Skeletal muscle cell (primary cell): Measurements from ENCODE around the gene MRAS.
"Not testable (repeated sequence)": the region's sequence is repeated elsewhere in the genome, so short reads cannot be mapped to it uniquely, and the experiment has no call there.

Experiments
- DNase-seq: peaks from one replicate; pipeline ENCODE4 v3.0.0-alpha.2; 2010; ENCODE audit warnings: low read depth
- H3K4me3 ChIP-seq: 2 replicates; pipeline ENCODE4 v1.5.1; 2011; ENCODE audit warnings: low read depth, mild to moderate bottlenecking, control low read depth, low read length, moderate library complexity

MRAS gene

GRCh38 chr3:138405486-138405885 lies 57.1 kb downstream of the MRAS start:
- no peak overlapping the region for H3K4me3 ChIP-seq
- no peak for DNase-seq

GRCh38 chr3:138406606-138407005 lies 58.2 kb downstream of the MRAS start:
- no peak for DNase-seq
- no peak overlapping the region for H3K4me3 ChIP-seq

- no peak for DNase-seq
- no peak overlapping the region for H3K4me3 ChIP-seq
Measured at GRCh38 chr3:138407236-138407907, 59.0 kb downstream of the MRAS start.

GRCh38 chr3:138408751-138409570 lies 60.6 kb downstream of the MRAS start:
- DNase-seq = no peak
- H3K4me3 ChIP-seq = no peak overlapping the region

GRCh38 chr3:138412821-138413551 lies 64.6 kb downstream of the MRAS start:
- no peak overlapping the region for H3K4me3 ChIP-seq
- DNase-seq = no peak

- H3K4me3 ChIP-seq, DNase-seq: not testable (repeated sequence)
Measured at GRCh38 chr3:138416236-138416635, 67.9 kb downstream of the MRAS start.

GRCh38 chr3:138417559-138417982 lies 69.2 kb downstream of the MRAS start:
- H3K4me3 ChIP-seq = no peak overlapping the region
- peak; percentile 47 for DNase-seq

- no peak overlapping the region for H3K4me3 ChIP-seq
- peak; percentile 41 for DNase-seq
Measured at GRCh38 chr3:138418601-138419206, 70.3 kb downstream of the MRAS start.

- no peak overlapping the region for H3K4me3 ChIP-seq
- no peak for DNase-seq
Measured at GRCh38 chr3:138423316-138423715, 74.9 kb downstream of the MRAS start.

- no peak overlapping the region for H3K4me3 ChIP-seq
- DNase-seq = no peak
Measured at GRCh38 chr3:138424323-138424722, 75.9 kb downstream of the MRAS start.

GRCh38 chr3:138426211-138426610 lies 77.8 kb downstream of the MRAS start:
- DNase-seq = no peak
- no peak overlapping the region for H3K4me3 ChIP-seq

- not testable (repeated sequence) for H3K4me3 ChIP-seq, DNase-seq
Measured at GRCh38 chr3:138426754-138427153, 78.4 kb downstream of the MRAS start.

- no peak for DNase-seq
- H3K4me3 ChIP-seq = no peak overlapping the region
Measured at GRCh38 chr3:138429665-138430064, 81.3 kb downstream of the MRAS start.

GRCh38 chr3:138432576-138433240 lies 84.3 kb downstream of the MRAS start:
- DNase-seq = no peak
- no peak overlapping the region for H3K4me3 ChIP-seq

GRCh38 chr3:138433892-138434275 lies 85.5 kb downstream of the MRAS start:
- no peak for DNase-seq
- H3K4me3 ChIP-seq = no peak overlapping the region

GRCh38 chr3:138434276-138434874 lies 86.0 kb downstream of the MRAS start, which contains the start of gene ESYT3:
TSS of gene ESYT3 (plus strand) at chr3:138434616. CDS start at chr3:138434799, 183 bp downstream.
- H3K4me3 ChIP-seq = peak within 1 kb of the TSS; percentile 50
- DNase-seq = no peak

- no peak for DNase-seq
- H3K4me3 ChIP-seq = peak overlapping the region; percentile 50
Measured at GRCh38 chr3:138434875-138435772, 86.7 kb downstream of the MRAS start.

- no peak overlapping the region for H3K4me3 ChIP-seq
- no peak for DNase-seq
Measured at GRCh38 chr3:138435840-138436239, 87.5 kb downstream of the MRAS start.
